ENCODE measurements around the gene MPPE1.

MPPE1 gene

DNA sequence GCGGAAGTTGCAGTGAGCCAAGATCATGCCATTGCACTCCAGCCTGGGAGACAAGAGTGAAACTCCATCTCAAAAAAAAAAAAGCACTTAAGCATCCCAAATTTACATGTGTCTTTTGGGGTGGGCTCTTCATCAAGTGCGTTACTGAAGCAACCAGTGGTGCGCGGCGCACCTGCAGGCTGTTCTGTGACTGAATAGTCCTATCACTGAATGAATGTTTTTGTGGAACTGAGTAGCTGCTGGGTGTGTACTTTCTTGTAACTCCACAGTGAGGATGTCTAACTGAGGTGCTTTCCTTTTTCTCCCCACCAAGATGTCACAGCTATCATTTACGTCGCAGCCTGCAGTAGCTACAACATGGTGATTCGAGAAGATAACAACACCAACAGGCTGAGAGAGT lies 39.9 kb downstream of the MPPE1 start:
- no peak overlapping the region for H3K4me3 ChIP-seq (ENCODE audit: low read length)
- TF ChIP-seq, protein P1, sequence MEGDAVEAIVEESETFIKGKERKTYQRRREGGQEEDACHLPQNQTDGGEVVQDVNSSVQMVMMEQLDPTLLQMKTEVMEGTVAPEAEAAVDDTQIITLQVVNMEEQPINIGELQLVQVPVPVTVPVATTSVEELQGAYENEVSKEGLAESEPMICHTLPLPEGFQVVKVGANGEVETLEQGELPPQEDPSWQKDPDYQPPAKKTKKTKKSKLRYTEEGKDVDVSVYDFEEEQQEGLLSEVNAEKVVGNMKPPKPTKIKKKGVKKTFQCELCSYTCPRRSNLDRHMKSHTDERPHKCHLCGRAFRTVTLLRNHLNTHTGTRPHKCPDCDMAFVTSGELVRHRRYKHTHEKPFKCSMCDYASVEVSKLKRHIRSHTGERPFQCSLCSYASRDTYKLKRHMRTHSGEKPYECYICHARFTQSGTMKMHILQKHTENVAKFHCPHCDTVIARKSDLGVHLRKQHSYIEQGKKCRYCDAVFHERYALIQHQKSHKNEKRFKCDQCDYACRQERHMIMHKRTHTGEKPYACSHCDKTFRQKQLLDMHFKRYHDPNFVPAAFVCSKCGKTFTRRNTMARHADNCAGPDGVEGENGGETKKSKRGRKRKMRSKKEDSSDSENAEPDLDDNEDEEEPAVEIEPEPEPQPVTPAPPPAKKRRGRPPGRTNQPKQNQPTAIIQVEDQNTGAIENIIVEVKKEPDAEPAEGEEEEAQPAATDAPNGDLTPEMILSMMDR (conservative IDR thresholded peaks at IDR 0.05; ENCODE audit: low read depth, low read length), result no peak
- no peak for DNase-seq (ENCODE audit: low read depth)

DNA sequence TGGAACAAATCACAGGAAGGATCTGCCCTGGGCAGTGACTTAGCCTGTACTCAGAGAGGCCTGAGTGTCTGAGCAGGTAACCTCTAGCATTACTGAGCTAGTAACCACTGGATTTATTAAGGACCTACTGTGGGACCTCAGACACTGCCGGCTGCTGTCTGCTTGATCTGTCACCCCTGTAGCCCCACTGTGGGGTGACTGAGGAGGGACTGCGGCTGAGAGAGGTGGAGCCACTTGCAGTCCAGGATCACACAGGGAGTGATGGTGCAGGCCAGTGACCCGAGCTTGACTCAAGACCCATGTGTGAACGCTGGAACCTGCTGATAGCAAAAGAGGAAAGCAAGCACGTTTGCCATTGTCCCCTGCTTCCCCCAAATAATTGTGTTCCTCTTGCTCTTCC lies 41.4 kb downstream of the MPPE1 start:
- no peak overlapping the region for H3K4me3 ChIP-seq (ENCODE audit: low read length)
- TF ChIP-seq, protein P1 (conservative IDR thresholded peaks at IDR 0.05; ENCODE audit: low read depth, low read length), result no peak
- no peak for DNase-seq (ENCODE audit: low read depth)

DNA sequence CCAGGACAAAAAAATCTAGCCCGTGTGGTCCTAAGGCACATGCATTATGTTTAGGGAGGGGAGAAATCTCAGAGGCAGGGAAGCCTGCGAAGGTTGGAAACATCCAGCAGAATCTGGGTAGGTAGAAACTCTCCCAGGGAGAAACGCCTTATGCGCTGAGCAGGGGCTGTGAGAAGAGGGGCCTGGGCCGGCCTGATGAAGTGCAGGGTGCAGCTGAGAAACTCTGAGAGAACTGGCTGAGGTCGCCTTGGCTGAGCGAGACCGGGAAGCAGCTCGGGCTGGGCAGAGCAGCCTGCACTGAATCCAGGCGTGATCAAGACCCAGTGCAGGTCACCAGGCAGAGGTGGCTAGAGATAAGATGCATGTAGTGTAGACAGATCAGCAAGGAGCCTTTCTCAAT lies 41.8 kb downstream of the MPPE1 start:
- DNase-seq (ENCODE audit: low read depth), result no peak
- H3K4me3 ChIP-seq (ENCODE audit: low read length), result no peak overlapping the region
- TF ChIP-seq, protein P1 (conservative IDR thresholded peaks at IDR 0.05; ENCODE audit: low read depth, low read length), result no peak

DNA sequence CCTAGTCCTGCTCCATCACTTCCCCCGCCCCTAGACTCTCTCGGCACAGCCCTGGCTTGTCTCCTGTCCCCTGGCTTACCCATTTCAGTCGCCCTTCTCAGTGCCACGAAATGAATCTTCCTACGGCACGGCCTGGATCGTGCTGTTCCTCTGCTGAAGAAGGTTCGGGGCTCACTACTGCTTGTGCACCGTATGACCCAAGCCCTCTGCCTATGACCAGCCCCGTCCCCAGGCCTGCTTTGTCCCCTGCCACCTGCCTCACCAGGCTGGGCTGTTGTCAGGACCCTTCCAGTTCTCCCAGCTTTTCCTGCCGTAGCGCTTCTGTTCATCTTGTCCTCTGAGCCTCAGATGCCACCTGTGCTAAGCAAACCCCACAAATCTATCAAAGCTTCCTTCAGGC lies 43.0 kb downstream of the MPPE1 start:
- H3K4me3 ChIP-seq (ENCODE audit: low read length), result no peak overlapping the region
- no peak for DNase-seq (ENCODE audit: low read depth)
- TF ChIP-seq, protein P1 (conservative IDR thresholded peaks at IDR 0.05; ENCODE audit: low read depth, low read length), result no peak

DNA sequence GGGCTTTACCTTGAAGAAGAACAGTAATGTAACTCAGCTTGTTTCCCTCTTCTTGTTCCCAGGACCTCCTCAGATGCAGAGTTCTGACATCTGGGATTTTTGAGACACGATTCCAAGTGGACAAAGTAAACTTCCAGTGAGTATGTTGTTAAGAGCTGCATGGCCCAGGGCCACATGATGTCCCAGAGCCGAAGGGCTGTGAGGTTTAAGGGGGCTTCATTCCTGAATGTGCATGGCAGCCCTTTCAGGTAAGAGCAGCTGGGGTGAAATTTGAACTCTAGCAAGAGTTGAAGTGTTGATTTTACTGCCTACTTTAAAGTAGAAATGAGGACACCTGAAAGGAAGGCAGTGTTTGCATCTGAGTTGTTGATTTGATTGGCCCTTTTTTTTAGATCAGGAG lies 43.6 kb downstream of the MPPE1 start:
- no peak overlapping the region for H3K4me3 ChIP-seq (ENCODE audit: low read length)
- no peak for DNase-seq (ENCODE audit: low read depth)
- TF ChIP-seq, protein P1 (conservative IDR thresholded peaks at IDR 0.05; ENCODE audit: low read depth, low read length), result no peak

DNA sequence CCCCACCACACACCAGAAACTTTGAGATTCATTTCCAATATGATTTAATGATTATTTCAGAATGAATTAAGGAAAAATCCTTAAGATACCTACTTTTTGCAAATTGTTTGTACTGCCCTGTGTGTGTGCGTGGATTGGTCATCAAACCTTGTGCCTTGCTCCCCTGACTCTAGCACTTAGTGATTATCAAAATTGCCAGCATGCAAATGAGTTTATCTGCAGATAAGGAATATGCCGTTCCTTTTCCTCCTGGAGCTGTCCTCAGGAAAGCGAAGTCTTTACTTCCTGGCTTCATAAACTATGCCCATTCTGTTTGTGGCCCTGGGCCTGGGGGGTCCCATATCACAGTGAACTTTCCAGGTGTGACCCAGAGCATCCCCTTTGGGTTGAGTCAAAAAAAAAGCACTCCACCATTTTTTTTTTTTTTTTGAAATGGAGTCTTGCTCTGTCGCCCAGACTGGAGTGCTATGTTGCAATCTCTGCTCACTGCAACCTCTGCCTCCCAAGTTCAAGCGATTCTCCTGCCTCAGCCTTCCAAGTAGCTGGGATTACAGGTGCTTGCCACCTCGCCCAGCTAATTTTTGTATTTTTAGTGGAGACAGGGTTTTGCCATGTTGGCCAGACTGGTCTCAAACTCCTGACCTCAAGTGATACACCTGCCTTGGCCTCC lies 45.5 kb downstream of the MPPE1 start:
- no peak for DNase-seq (ENCODE audit: low read depth)
- TF ChIP-seq, protein P1 (conservative IDR thresholded peaks at IDR 0.05; ENCODE audit: low read depth, low read length), result no peak
- H3K4me3 ChIP-seq (ENCODE audit: low read length), result no peak overlapping the region

DNA sequence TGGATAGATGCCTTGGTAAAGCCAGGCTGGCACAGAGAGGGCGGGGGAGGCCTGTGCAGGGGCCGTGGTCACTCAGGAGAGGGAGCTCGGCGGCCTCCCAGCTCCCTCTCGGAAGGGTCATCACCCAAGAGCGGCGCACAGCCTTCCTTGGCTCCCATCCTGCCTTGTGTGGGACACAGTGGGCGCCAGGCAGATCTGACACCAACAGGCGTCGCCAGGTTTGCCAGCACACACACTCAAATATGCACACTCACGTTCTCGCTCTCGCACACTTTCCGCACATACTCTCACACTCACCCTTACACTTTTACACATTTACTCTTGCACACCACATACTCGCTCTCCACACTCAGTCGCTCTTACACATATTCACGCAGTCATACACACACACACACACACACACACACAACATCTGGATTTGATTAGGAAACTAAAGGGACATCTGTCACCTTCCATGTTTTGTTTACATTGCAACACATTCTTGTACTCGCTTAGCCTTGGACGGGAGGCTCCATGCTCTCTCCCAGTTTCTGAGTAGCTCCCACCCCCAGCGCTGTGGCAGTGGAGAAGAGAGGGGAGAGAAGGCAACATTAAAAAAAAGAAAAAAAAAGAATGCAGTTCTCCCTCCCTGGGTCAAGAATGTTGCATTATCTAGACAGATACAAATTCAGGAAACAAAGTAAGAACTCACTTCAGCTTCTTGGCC lies 46.4 kb downstream of the MPPE1 start:
- DNase-seq (ENCODE audit: low read depth), result no peak
- TF ChIP-seq, protein P1 (conservative IDR thresholded peaks at IDR 0.05; ENCODE audit: low read depth, low read length), result no peak
- H3K4me3 ChIP-seq (ENCODE audit: low read length), result no peak overlapping the region
